ENCODE data around the gene ABLIM2.
A peak's percentile ranks its signal among the peaks of the same experiment; 100 is the strongest.

ABLIM2 gene

GRCh38 chr4:7989654-7990053 is 169.0 kb downstream of the ABLIM2 start:
- Histone ChIP-seq H3K79me2 (ENCODE audit: low read length) (no peaks in the 10 kb centered on the region), H3K4me2 (ENCODE audit: low read depth, low read length) (no peak overlapping the region), H4K20me1 (ENCODE audit: insufficient read depth, low read length) (no peaks in the 10 kb centered on the region), H3K36me3 (replicated peaks; ENCODE audit: insufficient read depth, low read length) (no peaks in the 10 kb centered on the region), H3K27ac (ENCODE audit: low read length) (no peak overlapping the region), H3K9ac (ENCODE audit: low read length) (no peak overlapping the region), H3F3A (ENCODE audit: insufficient read depth, low read length) (no peaks in the 10 kb centered on the region), H3K4me3 (ENCODE audit: low read length) (no peak overlapping the region), H3K9me3 (replicated peaks; ENCODE audit: insufficient read depth, low read length) (no peaks in the 10 kb centered on the region), H3K27me3 (replicated peaks; ENCODE audit: insufficient read depth, low read length) (peaks cover 70% of the 10 kb centered on the region), H3K9me2 (replicated peaks; ENCODE audit: insufficient read depth, low read length) (no peaks in the 10 kb centered on the region), H2AFZ (ENCODE audit: low read length) (no peak overlapping the region), H3K4me1 (ENCODE audit: low read length) (no peaks in the 10 kb centered on the region)
- TF ChIP-seq EZH2 (optimal IDR thresholded peaks at IDR 0.05; ENCODE audit: low read depth, low read length), result no peak
- no peak for TF ChIP-seq EZH2phosphoT487 (IDR thresholded peaks at IDR 0.05; ENCODE audit: low read length)
- TF ChIP-seq, protein P1, sequence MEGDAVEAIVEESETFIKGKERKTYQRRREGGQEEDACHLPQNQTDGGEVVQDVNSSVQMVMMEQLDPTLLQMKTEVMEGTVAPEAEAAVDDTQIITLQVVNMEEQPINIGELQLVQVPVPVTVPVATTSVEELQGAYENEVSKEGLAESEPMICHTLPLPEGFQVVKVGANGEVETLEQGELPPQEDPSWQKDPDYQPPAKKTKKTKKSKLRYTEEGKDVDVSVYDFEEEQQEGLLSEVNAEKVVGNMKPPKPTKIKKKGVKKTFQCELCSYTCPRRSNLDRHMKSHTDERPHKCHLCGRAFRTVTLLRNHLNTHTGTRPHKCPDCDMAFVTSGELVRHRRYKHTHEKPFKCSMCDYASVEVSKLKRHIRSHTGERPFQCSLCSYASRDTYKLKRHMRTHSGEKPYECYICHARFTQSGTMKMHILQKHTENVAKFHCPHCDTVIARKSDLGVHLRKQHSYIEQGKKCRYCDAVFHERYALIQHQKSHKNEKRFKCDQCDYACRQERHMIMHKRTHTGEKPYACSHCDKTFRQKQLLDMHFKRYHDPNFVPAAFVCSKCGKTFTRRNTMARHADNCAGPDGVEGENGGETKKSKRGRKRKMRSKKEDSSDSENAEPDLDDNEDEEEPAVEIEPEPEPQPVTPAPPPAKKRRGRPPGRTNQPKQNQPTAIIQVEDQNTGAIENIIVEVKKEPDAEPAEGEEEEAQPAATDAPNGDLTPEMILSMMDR (IDR thresholded peaks at IDR 0.05; ENCODE audit: low read length), result no peak
- DNase-seq, result no peak

GRCh38 chr4:7988437-7988836 is 170.2 kb downstream of the ABLIM2 start:
- H3K27ac ChIP-seq (ENCODE audit: low read length), result no peak overlapping the region
- H3K36me3 ChIP-seq (replicated peaks; ENCODE audit: insufficient read depth, low read length), result no peaks in the 10 kb centered on the region
- H3K27me3 ChIP-seq (replicated peaks; ENCODE audit: insufficient read depth, low read length), result peaks cover 80% of the 10 kb centered on the region
- no peaks in the 10 kb centered on the region for H3K9me3 ChIP-seq (replicated peaks; ENCODE audit: insufficient read depth, low read length)
- H3F3A ChIP-seq (ENCODE audit: insufficient read depth, low read length), result no peaks in the 10 kb centered on the region
- no peak overlapping the region for H3K9ac ChIP-seq (ENCODE audit: low read length)
- H2AFZ ChIP-seq (ENCODE audit: low read length), result no peak overlapping the region
- DNase-seq, result no peak
- no peak overlapping the region for H3K4me2 ChIP-seq (ENCODE audit: low read depth, low read length)
- TF ChIP-seq, protein P1 (IDR thresholded peaks at IDR 0.05; ENCODE audit: low read length), result no peak
- no peak for TF ChIP-seq EZH2phosphoT487 (IDR thresholded peaks at IDR 0.05; ENCODE audit: low read length)
- no peaks in the 10 kb centered on the region for H3K79me2 ChIP-seq (ENCODE audit: low read length)
- no peak overlapping the region for H3K4me3 ChIP-seq (ENCODE audit: low read length)
- no peaks in the 10 kb centered on the region for H3K9me2 ChIP-seq (replicated peaks; ENCODE audit: insufficient read depth, low read length)
- no peaks in the 10 kb centered on the region for H3K4me1 ChIP-seq (ENCODE audit: low read length)
- no peaks in the 10 kb centered on the region for H4K20me1 ChIP-seq (ENCODE audit: insufficient read depth, low read length)

DNA sequence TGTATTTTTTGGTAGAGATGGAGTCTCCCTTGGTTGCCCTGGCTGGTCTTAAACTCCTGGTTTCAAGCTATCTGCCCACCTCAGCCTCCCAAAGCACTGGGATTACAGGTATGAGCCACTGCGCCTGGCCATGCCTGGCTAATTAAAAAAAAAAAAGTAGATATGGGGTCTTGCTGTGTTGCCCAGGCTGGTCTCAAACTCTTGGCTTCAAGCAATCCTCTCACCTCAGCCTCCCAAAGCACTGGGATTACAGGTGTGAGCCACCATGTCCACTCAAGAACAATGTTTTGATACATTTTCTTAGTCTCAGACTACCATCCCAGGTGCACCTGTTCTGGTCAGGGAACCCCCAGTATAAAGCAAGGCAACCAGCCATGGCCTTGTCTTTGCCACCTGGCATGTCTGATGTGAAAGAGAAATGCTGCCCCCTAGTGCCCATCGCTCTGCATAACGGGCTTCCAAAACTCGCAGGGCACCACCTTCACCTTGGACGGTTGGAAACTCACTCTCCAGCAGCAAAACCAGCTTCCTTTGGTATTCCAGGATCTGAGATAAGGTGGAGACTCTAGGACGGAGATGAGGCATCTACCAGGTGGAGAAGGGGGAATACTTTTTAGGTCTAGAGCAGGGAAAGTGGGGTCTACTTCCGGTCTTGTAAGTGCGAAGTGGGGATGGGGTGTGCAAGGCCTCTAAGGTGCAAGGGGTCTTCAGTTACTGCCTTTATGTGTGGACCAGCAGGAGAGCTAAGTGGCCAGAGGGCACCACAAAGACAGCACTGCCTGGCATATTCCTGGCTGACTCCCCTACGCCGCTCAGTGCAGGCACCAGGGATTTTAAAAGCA is 171.2 kb downstream of the ABLIM2 start:
- Histone ChIP-seq H3K36me3 (replicated peaks; ENCODE audit: insufficient read depth, low read length) (no peaks in the 10 kb centered on the region), H3K9me3 (replicated peaks; ENCODE audit: insufficient read depth, low read length) (no peaks in the 10 kb centered on the region), H3K27me3 (replicated peaks; ENCODE audit: insufficient read depth, low read length) (peaks cover 86% of the 10 kb centered on the region), H3K4me1 (ENCODE audit: low read length) (no peaks in the 10 kb centered on the region), H3K4me3 (ENCODE audit: low read length) (no peak overlapping the region), H3K4me2 (ENCODE audit: low read depth, low read length) (no peak overlapping the region), H3K9ac (ENCODE audit: low read length) (no peak overlapping the region), H3K79me2 (ENCODE audit: low read length) (no peaks in the 10 kb centered on the region), H3K9me2 (replicated peaks; ENCODE audit: insufficient read depth, low read length) (no peaks in the 10 kb centered on the region), H4K20me1 (ENCODE audit: insufficient read depth, low read length) (no peaks in the 10 kb centered on the region), H3K27ac (ENCODE audit: low read length) (no peak overlapping the region), H2AFZ (ENCODE audit: low read length) (no peak overlapping the region), H3F3A (ENCODE audit: insufficient read depth, low read length) (no peaks in the 10 kb centered on the region)
- TF ChIP-seq, protein P1 (IDR thresholded peaks at IDR 0.05; ENCODE audit: low read length), result peak; percentile 78
- TF ChIP-seq EZH2phosphoT487 (IDR thresholded peaks at IDR 0.05; ENCODE audit: low read length) (no peak), EZH2 (optimal IDR thresholded peaks at IDR 0.05; ENCODE audit: low read depth, low read length) (no peak)
- peak; percentile 60 for DNase-seq
